H1 (cell line): Measurements from ENCODE around the gene SYPL1. TPM values are rescaled to one million over a fixed set of nuclear protein-coding genes. Genes with fewer than 3 reads are reported as not detected.

Experiments
- CBX8 ChIP-seq: fragments of 300-800, 300-1000 bp; sonication (generic); IDR thresholded peaks from 2 replicates; pipeline ENCODE4 v1.7.1; 2016; ENCODE audit warnings: low read depth, low read length, borderline replicate concordance
- polyA plus RNA-seq, 7 experiments: library from polyadenylated mRNA; depleted of rRNA in 3 of 7; stranded (reverse) in 5 of 7; unstranded in 2 of 7; fragments of >200 nt in 5 of 7; fragments of 200-250 nt in 2 of 7; gene quantifications; 1 replicate in 5 of 7; 2 replicates in 1 of 7; 4 replicates in 1 of 7; pipeline versions ENCODE4 v1.2.1 to v1.2.3, GENCODE V29; 2011 to 2013; ENCODE audit warnings: missing spikeins in 2 of 7, mixed read lengths in 2 of 7
- total RNA-seq: library from RNA; stranded (reverse); fragmentation: NEBNext Ultra II Directional; extraction: Animal tissue kit (Norgen Biotek cat#: 25700); gene quantifications from 2 replicates; pipeline ENCODE4 v1.2.1, GENCODE V29; 2021

The SYPL1 gene
- total and polyA plus RNA-seq, 2 of the 8 experiments (the other 6 are each of a cell fraction or from before 2014, with no cell fraction given): 44.9 to 57.7 TPM

GRCh38 chr7:106128836-106129235 lies 16.7 kb upstream of the SYPL1 start (continued):
- TF ChIP-seq CBX8: no peak
